GM19328 (cell line): ENCODE data around the gene ASPA.
"Not testable (repeated sequence)": the region's sequence is repeated elsewhere in the genome, so short reads cannot be mapped to it uniquely, and the experiment has no call there.

Experiments used
- ATAC-seq: cut with Tn5 transposase; IDR thresholded peaks from one replicate; pipeline ENCODE4 v1.9.1; 2021; ENCODE audit warnings: mild to moderate bottlenecking, moderate library complexity; ENCODE audit not compliant: unreplicated experiment

Gene ASPA

DNA sequence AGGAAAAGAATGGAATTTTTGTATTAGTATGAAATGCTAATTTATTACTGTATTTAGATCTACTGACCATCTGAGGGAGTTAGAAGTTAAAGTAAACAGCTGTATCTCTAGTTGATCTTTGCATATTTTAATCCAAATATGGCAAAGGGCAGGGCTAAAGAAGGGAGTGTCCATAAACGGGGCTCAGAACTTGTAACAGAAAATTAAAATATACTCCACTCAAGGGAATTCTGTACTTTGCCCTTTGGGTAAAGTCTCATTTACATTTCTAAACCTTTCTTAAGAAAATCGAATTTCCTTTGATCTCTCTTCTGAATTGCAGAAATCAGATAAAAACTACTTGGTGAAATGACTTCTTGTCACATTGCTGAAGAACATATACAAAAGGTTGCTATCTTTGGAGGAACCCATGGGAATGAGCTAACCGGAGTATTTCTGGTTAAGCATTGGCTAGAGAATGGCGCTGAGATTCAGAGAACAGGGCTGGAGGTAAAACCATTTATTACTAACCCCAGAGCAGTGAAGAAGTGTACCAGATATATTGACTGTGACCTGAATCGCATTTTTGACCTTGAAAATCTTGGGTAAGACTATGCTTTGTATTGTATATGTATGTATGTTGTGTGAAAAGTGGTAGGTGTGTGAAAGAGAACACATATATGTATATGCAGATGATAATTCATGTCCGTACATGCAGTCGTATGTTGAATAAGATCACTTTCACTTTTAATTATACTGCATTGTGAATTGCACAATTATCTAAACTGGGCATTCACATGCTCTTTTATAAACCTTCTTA lies at the start of gene ASPA:
TSS of gene ASPA (plus strand) at position 186 of the 799 bp plus-strand sequence. CDS start at position 349, 163 bp downstream.
- ATAC-seq: no peak

DNA sequence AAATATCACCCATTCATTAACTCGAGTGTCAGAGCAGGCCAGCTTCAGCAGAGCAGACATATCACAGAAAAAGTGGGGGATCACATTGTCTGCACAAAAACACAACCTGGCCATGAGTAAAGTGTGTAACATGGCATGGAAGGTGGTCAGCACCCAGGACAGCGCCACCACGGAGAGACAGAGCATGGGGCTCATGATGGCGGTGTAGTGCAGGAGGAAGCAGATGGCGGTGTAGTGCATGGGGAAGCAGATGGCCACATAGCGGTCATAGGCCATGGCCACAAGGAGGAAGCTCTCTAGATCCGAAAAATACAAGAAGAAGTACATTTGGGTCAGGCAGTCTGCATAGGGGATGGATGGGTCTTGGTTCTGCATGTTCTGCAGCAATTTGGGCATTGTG lies 42.6 kb upstream of the ASPA start:
- ATAC-seq: not testable (repeated sequence)

DNA sequence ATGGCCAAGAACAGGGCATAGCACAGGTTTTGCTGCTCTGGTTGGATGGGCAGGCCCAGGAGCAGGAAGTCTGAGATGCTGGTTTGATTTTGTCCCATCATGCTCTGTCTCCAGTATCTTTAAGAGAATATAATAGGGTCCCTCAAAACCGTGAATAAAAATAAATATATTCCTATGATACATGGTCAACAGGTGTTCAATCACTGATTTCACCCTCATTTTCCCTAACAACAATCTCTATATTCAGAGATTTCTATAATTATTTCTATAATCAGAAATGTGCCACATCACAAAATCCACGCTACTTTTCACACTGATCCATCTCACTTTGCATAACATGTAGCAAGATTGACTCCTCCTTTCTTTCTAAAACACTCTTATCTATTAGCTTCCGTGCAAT lies 42.1 kb upstream of the ASPA start, which contains the start of gene OR1E2:
TSS of gene OR1E2 (minus strand) at position 101 of the 400 bp plus-strand sequence. CDS start at position 101, 0 bp downstream.
- ATAC-seq: no peak

DNA sequence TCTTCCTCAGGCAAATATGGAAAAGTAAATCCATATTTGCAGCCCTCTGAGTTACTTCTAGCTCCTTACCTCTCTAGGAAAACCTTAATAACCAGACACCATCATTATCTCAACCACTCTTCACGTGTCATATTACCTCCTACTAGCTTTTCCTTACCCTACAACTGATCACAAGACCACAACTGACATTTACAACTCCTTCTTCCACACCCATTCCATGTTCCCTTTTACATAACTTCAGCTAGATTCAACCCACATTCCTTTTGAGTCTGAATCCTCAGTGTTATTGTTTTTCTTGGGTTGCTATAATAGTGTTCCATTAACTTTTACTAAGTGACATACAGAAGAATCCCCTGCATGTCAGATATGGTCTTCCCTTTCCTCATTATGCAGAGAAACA lies 37.4 kb upstream of the ASPA start:
- ATAC-seq: no peak

DNA sequence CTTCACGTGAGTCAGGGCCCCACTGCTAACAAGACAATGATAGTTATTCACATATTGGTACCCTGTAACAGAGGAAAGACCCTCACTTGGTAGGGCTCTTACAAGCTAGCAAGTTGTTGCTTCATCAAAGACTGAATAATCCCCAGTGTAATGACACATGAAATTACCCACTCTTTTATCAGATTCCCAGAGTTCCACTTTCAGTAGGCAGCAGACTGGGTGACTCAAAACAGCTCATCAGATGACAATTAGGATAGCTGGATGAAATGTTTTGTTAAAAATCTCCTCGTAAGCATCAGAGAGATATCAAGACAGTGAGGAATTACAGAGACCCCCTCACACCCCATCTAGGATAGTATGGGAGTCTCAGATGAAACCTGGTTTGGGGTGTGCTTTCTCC lies 35.3 kb upstream of the ASPA start:
- no peak for ATAC-seq

DNA sequence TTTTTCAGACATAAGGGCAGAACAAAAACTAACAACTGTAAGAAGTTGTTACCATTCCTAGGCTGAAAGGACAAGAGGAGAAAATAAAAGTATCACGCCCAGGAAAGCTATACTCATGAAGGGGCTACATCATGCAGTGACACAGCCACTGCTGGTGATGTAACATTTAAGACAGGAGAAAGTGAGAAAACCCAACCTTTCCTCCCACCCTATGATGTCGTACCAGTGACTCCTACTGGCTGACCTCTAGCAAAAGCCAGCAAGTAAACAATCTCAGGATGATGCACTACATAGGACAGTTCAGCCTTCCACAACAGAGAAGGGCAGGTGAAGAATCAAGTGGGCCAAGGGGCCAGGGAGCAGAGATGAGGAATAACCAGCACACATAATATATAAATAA lies 28.2 kb upstream of the ASPA start:
- ATAC-seq: no peak

DNA sequence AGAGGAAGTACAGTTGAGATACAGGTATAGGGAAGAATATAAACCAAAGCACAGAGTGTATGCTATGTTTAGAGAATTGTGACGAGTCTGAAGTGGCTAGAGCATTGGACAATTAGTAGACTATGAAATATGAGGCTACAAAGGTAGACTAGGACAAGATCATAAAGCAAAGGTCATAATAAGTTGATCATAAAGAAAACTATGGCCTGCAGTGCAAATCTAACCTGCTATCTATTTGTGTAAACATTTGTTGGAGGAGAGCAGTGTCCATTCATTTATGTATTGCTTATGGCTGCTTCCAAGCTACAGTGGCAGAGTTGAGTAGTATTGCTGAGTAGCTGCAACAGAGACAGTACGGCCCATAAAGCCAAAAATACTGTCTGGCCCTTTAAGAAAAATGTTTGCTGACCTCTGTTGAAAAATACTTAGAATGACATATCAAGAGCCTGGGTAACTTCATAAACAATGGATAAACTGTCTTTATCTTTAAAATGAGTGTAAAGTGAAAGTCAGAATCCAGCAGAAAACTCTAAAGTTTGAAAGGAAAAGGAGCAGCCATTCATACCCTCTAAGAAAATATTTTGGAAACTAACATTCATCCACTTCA lies 27.6 kb upstream of the ASPA start:
- no peak for ATAC-seq

DNA sequence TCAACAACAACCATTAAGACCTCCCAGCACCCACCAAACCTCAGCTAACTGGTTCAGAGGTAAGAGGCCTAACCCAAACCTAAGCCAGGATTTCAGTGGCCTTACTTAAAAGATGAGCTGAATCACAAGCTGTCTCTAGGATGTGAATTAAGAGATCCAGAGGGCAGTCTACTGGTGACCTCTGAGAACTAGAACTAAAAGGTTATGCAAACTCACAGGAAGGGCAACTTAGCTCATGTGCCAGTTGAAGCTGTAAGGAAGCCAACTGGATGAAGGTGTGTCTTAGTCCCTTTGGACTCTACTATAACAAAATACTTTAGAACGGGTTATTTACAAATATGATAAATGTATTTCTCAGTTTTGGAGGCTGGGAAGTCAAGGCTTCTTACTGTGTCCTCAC lies 9.4 kb upstream of the ASPA start:
- ATAC-seq: not testable (repeated sequence)

DNA sequence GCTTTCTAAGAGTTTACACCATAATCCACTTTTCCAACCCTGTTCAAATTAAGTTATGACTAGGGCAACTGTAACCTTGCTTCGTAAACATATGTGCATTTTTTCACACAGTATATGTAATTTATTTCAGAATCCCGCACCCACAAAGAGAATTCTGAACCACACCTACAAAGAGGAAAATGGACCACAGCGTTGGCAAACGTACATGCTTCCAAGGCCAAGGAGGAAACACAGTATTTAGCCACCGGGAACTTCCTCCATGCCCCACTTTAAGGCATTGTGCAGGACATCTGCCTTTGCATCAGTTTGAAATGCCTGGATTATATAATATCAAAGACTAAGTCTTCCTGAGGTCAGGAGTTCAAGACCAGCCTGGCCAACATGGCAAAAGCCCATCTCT lies 6.3 kb upstream of the ASPA start:
- no peak for ATAC-seq

DNA sequence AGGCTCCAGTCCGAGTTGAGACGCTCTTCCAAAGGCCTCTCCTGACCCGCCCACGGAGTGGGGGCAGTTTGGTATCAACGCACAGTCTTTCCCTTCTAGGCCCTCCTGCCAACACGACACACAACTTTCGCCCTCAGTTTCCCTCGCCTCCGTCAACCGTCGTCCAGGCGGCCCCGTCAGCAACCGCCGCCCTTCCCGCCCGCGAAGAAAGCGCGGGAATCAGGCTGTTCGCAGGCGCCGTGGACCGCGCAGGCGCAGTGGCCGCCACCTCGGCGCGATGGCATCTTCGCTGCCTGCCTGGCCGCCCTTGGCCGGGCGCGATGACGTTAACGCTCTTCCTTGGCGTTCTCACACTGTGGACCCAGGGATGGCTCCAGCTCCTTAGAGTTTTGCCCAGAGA lies 4.2 kb upstream of the ASPA start, which contains the start of gene SPATA22:
TSS of gene SPATA22 (minus strand) at position 221 of the 400 bp plus-strand sequence. CDS start 2,494 bp downstream, outside the sequence.
- ATAC-seq: no peak

DNA sequence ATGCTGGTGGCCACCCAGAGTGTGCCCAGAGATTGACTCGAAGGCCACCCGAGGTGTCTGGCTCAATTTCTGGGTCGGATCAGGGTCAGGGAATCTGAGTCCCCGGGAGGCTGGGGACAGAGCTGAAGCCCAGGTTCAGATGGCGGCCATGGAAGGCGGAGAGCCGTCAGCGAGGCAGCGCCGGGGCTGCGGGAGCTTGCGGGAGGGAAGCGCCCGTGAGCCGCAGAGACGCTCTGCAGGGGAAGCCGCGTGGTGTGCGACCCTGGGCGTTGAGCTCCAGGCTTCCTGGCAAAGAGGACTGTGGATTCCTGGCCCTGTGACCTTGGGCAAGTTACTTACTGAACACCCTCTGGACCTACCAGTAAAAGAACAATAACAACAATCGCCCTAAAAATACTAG lies 3.7 kb upstream of the ASPA start:
- ATAC-seq: no peak

DNA sequence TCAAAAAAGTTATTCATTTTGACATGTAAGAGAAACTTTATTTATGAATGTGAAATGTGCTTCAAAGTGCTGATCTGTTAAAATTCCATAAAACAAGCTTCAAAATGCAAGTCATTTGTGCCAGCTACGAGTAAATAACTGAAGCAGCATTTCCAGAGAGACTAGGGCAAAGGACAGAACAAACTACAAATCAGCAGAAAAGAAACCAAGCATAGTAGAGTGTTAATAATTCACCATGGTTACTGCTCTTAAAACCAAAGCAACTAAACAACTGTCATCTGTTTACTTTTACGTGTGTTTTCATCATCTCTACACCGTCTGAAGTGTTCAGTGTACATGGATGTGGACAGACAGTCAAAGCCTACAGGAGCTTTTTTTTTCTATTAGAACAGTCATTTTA lies 1.6 kb upstream of the ASPA start:
- ATAC-seq: no peak

DNA sequence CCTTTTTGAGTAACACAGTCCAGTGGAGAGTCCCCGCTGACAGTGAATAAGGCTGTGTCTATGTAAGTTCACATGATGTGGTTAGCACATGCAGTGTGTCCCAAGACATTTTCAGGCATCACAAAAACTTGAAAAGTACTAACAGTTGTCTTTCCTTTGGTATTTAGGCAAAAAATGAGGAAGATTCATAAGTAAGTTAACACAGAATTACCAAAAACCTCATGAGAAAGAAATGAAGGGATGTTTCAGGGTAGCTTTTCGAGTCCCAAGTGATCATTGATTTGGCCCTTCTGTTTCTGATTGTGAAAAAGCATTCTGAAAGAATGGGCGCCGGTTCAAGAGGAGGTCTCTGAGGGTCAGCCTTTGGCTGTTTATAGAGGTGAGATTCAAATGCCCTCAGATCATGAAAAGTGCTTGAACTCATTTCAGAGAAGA lies 529 bp upstream of the ASPA start:
- ATAC-seq: no peak

DNA sequence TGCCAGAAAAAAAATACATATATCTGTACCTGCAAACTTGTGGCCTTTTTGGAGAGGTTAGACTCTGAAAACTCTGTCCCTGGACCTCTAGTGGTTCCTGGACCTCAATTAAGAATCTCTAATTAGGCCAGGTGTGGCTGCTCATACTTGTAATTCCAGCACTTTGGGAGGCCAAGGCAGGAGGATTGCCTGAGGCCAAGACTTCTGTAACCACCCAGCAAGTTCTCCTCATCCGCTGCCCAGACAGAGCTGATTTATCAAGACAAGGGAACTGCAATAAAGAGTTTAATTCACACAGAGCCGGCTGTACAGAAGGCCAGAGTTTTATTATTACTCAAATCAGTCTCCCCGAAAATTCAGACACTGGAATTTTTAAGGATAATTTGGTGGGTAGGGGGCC lies 4.2 kb downstream of the ASPA start:
- ATAC-seq: no peak

DNA sequence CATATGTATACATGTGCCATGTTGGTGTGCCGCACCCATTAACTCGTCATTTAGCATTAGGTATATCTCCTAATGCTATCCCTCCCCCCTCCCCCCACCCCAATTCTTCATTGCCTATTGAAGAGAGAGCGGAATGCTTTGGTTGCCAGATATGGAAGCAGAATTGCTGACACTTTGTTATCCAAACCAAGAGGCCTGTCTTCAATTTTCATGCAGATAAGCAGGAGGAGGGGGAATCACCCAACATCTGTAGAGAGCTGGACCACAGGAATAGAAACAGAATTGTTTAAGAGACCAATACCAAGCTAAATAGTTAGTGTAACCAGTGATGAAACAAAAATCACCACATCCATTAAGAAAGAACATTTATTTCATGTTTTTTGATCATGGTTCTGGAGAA lies 7.1 kb downstream of the ASPA start:
- ATAC-seq: no peak

DNA sequence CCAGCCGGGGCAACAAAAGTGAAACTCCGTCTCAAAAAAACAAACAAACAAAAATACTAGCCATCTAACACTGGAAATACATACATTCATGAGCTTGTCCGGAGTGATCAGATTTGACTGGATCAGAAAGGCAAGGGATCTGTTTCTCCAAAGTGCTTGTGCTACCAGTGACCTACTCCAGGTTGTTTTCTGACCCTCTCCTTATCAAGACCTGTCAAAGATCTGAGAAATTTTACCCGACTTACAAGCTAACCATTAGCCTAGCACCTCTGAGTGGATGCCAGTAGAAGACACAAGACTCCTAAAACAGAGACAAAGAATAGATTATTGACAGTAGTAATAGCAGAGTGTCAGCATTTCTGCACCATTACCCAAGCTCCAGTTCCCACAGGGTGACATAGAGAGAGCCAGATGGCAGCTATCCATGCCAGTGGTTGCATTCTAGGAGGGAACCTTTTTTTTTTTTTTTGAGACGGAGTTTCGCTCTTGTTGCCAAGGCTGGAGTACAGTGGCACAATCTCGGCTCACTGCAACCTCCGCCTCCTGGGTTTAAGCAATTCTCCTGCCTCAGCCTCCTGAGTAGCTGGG lies 9.8 kb downstream of the ASPA start:
- ATAC-seq: no peak

DNA sequence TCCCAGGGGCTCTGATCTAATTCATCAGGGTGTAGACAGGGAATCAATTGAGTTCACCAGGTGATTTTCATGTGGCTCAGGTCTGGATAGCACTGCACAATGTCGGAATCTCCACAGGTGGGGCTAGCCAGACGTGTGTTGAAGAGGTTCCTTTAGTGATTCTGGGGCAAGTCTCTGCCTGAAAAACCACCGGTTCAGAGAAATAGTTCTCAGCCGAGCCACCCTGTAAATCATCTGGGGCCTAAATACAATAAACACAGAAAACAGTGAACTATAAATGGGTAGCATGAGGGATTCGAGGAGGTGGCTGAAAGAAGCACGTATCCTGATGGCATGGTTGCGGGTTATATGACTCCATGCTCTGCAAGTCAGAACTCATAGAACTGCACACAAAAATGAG lies 21.3 kb downstream of the ASPA start:
- no peak for ATAC-seq

DNA sequence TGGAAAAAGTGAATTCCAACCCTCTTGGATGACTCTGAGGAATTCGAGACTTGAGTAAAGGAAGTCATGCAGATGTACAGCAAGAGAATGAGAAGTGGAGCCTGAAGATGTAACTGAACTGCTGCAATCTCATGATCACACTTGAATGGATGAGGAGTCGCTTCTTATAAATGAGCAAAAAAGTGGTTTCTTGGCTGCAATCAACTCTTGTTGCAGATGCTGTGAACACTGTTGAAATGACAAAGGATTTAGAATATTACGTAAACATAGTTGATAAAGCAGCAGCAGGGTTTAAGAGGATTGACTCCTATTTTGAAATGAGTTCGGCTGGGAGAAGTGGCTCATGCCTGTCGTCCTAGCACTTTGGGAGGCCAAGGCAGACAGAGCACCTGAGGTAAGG lies 25.5 kb downstream of the ASPA start:
- no peak for ATAC-seq

DNA sequence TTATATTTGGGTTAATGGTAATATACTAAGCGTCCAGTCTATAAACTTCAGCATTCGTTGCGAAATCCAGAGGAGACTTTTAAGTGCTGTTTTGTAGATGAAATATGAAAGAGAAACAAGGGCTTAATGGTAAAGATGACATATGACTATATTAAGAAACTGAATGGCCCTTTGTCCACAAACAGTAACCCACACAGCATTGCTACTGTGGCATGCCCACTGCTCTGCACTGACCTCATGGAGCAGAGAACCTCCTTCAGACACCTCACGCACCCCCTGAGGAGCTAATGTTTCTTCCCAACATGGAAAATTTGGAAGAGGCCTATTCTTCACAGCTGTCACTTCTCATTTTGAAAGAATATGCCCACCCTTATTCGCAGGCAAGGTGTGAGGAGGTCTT lies 26.7 kb downstream of the ASPA start:
- ATAC-seq: no peak

DNA sequence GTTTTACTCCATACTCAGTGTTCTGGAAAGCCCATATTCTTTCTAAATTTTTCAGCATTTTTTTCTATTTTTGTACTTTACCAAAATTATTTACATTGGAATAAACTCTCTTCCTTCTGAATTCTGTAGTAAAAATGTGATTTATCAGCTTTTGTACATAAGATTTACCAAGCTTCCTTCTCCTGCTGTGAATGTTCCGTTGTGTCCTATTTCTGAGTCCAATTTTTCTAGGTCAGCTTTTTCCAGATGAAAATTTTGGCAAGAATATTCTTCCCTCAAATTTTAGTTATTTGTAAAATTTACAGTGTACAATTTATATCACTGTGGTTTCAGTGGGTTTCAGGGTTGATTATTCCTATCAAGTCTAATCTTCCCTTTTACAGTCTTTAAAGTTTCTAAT lies 27.5 kb downstream of the ASPA start:
- ATAC-seq: no peak

DNA sequence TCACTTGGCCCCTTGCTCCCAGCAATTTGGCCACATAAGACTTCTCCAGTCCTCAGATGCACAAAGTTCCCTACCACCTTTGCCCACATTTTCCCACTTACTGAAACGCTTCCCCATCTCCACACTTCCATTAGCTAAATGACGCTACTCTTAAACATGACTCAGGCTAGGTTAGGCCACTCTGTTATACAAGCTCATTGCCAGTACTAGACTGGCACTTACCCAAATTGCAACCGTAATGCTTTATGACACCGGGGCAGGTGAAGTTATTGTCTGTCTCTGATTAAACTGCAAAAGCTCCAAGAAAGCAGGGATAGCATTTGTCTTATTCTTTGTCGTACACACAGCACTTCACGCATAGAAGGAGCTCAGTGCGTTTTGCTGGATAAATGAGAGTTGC lies 29.2 kb downstream of the ASPA start:
- no peak for ATAC-seq

DNA sequence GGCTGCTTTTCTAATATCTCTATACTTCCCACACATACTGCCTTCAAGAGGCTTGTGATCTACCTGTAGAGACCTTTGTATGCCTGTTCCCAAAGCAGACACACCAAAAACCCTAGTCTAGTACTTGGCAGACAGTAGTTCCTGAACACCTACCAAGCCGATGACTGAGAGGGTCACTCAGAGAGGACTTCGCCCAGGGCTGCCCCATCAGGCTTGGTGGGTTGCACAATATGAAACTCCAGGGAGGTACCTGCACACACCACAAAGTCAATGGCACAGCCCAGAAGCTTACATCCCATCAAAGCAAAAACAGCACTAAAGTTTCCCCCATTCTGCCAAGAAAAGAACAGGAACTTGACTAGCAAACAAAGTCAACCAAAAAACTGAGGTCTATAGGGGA lies 30.3 kb downstream of the ASPA start:
- ATAC-seq: no peak
